ENCODE results near the gene HDGFL3. TPM values are rescaled to one million over a fixed set of nuclear protein-coding genes. Genes with fewer than 3 reads are reported as not detected.
"Not testable (repeated sequence)": the region's sequence is repeated elsewhere in the genome, so short reads cannot be mapped to it uniquely, and the experiment has no call there.

The HDGFL3 gene
- total RNA-seq, 1 donor from 2014 or later = 32.8 TPM

- intact Hi-C loops (cut with DNase I) = no loop called here
- ATAC-seq (no peak), DNase-seq (ENCODE audit: missing footprints) (no peak)
Observed at GRCh38 chr15:83110381-83110780, 97.2 kb downstream of the HDGFL3 start.

DNA sequence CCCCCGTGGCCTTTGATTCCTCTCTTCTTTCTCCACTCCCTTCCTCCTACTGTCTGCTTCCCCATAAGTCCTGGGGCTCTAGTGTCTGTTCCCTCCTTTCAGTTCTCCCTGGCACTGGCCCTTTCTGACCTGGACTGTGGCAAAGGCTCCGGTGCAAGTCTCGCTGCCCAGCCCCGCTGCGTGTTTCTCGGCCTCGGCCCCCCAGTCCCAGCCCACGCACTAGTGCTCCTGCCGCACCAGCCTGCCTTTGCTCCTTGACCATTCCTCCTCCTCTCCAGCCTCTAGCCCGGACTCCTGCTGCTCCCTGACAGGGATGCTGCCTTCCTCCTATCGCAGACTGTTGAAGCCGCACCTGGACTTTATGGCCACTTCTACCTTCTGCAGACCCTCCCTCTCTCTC lies 98.1 kb downstream of the HDGFL3 start:
- no peak for ATAC-seq
- intact Hi-C loops (cut with DNase I) = loop anchor here (5.0 kb wide), 2 partner anchors 42 to 97 kb away; partner anchors contain the start of genes BTBD1 and C15orf40
- DNase-seq (ENCODE audit: missing footprints) = no peak

DNA sequence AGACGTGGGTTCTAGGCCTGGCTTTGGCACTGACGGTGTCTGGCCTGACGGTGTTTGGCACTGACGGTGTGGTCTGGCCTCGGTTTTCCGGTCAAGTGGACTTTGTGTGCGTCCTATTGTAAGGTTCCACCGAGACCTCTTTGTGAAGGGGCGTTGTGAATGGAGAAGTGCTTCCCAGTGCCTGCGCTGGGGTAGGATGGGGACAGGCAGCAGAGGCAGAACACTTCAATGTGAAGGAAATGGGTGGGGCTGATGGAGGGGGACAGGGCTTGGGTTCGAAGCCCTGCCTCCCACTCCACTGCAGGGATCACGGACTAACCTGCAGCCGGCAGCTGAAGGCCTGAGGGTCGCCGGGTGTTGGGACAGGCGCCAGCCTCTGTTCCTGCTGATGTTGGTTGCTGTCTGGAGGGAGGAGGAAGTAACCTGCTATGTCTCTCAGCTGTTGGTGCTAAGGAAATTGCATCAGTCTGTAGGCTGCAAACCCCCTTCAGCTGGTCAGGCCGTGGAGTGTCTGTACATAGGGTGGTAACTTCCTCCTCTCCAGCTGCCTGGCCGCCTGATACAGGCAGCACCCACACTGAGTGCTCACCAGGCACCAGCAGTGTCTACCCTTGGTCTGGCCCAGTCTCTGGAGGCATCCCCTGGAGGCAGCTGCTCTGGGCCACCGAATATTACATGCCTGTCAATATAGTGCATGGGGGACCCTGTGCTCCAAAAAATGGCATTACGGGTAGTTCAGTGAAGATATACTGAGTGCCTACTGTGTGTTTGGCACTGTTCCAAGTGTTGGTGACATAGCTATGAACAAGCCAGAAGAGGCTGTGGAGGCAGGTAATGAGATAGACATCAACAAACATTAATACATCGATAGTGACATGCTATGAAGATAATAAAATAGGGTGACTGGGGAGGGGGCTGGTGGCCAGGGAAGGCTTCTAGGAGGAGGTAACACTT lies 99.1 kb downstream of the HDGFL3 start:
- peak; percentile 86 for DNase-seq (ENCODE audit: missing footprints)
- peak; percentile 85 for ATAC-seq
- intact Hi-C loops (cut with DNase I) = loop anchor here (5.0 kb wide), 2 partner anchors 41 to 96 kb away; partner anchors contain the start of genes BTBD1 and C15orf40

- intact Hi-C loops (cut with DNase I) = loop anchor here (5.0 kb wide), 2 partner anchors 41 to 96 kb away; partner anchors contain the start of genes BTBD1 and C15orf40
- DNase-seq (ENCODE audit: missing footprints) (no peak), ATAC-seq (no peak)
Observed at GRCh38 chr15:83107841-83108181, 99.8 kb downstream of the HDGFL3 start.

GRCh38 chr15:83106994-83107840 lies 100.4 kb downstream of the HDGFL3 start, which contains the start of gene TM6SF1:
Gene TM6SF1, plus strand, starts transcription at chr15:83107645. Its CDS starts 36 bp downstream, at chr15:83107681.
- ATAC-seq = peak; percentile 23
- DNase-seq (ENCODE audit: missing footprints) = peak; percentile 78
- intact Hi-C loops (cut with DNase I) = loop anchor here (5.0 kb wide), 2 partner anchors 40 to 95 kb away; partner anchors contain the start of genes BTBD1 and C15orf40

DNA sequence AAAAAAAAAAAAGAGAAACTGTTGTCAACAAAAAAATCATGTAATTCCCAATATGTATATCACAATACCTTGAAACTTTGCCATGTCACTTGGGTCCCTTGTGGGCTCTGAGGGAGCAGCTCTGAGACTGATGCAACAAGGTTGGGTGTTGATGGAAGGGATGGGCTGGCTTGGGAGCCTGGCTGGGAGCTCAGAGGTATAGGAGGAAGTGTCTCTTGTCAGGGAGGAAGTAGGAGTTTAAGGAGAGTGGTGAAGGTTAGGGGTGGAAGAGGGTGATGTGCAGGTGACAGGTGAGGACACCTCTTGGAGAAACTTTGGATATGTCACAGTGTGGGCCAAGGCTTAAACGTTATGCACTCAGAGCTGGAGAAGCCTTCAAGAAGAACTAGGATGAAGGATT lies 102.2 kb downstream of the HDGFL3 start:
- ATAC-seq (no peak), DNase-seq (ENCODE audit: missing footprints) (no peak)
- intact Hi-C loops (cut with DNase I) = loop anchor here (5.0 kb wide), 2 partner anchors 38 to 93 kb away; partner anchors contain the start of genes BTBD1 and C15orf40

GRCh38 chr15:83104141-83104540 lies 103.5 kb downstream of the HDGFL3 start:
- intact Hi-C loops (cut with DNase I) = no loop called here
- ATAC-seq (no peak), DNase-seq (ENCODE audit: missing footprints) (no peak)

GRCh38 chr15:83102346-83102745 lies 105.3 kb downstream of the HDGFL3 start:
- no peak for DNase-seq (ENCODE audit: missing footprints)
- no peak for ATAC-seq
- intact Hi-C loops (cut with DNase I) = no loop called here

GRCh38 chr15:83100097-83100646 lies 107.5 kb downstream of the HDGFL3 start:
- DNase-seq (ENCODE audit: missing footprints) = no peak
- peak; percentile 63 for ATAC-seq
- intact Hi-C loops (cut with DNase I) = no loop called here

DNA sequence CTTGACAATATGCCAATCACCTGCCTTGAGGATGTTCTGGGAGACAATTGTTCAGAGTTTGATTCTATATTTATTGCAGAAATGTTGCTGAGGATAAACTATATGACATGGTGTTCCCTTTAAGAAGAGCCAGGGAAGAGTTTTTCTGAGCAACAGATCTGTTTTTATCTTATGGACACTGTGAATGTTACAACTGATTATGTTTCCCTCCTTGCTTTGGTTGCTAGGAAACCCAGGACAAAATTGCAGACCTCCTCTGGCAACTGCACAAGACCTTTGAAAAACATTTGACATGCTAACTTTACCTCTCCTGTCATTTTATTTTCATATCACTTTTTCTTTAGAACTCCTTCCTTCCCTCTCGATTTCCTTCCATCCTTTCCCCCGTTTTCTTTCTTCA lies 108.3 kb downstream of the HDGFL3 start:
- no peak for DNase-seq (ENCODE audit: missing footprints)
- ATAC-seq = peak; percentile 30
- intact Hi-C loops (cut with DNase I) = no loop called here

GRCh38 chr15:83098079-83098478 lies 109.5 kb downstream of the HDGFL3 start:
- DNase-seq (ENCODE audit: missing footprints) (no peak), ATAC-seq (no peak)
- intact Hi-C loops (cut with DNase I) = no loop called here

GRCh38 chr15:83094583-83094982 lies 113.0 kb downstream of the HDGFL3 start:
- DNase-seq (ENCODE audit: missing footprints) (no peak), ATAC-seq (no peak)
- intact Hi-C loops (cut with DNase I) = no loop called here

- ATAC-seq (peak; percentile 52), DNase-seq (ENCODE audit: missing footprints) (peak; percentile 75)
- intact Hi-C loops (cut with DNase I) = no loop called here
Observed at GRCh38 chr15:83092309-83092976, 115.2 kb downstream of the HDGFL3 start.

DNA sequence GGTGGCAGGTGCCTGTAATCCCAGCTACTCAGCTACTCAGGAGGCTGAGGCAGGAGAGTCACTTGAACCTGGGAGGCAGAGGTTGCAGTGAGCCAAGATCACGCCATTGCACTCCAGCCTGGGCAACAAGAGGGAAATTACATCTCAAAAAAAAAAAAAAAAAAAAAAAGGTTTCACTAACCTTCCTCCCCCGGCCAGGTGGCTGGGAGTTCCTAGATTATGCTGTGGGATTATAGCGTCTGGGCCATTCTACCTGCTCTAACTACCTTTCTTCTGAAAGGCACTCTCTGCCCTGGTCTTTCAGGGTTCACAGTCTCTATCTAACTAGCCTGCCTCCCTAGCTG lies 115.7 kb downstream of the HDGFL3 start:
- DNase-seq (ENCODE audit: missing footprints); ATAC-seq; intact Hi-C loops (cut with DNase I): not testable (repeated sequence)

- DNase-seq (ENCODE audit: missing footprints) = no peak
- no peak for ATAC-seq
- intact Hi-C loops (cut with DNase I) = no loop called here
Observed at GRCh38 chr15:83090465-83090864, 117.2 kb downstream of the HDGFL3 start.

GRCh38 chr15:83088876-83089275 lies 118.7 kb downstream of the HDGFL3 start:
- ATAC-seq (no peak), DNase-seq (ENCODE audit: missing footprints) (no peak)
- intact Hi-C loops (cut with DNase I) = no loop called here

- ATAC-seq = no peak
- intact Hi-C loops (cut with DNase I) = no loop called here
- no peak for DNase-seq (ENCODE audit: missing footprints)
Observed at GRCh38 chr15:83087576-83087975, 120.0 kb downstream of the HDGFL3 start.

DNA sequence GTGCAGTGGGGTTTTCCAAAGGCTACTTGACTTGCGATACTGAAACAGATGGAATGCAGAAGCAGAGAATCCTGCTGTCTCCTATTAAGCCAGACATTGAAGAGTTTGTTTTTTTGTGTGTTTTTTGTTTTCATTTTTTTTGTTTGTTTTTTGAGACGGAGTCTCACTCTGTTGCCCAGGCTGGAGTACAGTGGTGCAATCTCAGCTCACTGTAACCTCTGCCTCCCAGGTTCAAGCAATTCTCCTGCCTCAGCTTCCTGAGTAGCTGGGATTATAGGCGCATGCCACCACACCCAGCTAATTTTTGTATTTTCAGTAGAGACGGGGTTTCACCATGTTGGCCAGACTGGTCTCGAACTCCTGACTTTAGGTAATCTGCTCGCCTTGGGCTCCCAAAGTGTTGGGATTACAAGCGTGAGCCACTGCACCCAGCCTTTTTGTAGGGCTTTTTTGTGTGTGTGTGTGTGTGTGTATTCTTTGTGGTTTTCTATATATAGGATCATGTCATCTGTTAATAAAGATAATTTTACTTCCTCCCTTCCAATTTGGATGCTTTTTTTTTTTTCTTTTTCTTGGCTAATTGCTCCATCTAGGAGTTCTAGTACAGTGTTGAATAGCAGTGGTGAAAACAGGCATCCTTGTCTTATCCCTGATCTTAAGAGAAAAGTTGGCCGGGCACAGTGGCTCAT lies 121.6 kb downstream of the HDGFL3 start:
- ATAC-seq; DNase-seq (ENCODE audit: missing footprints); intact Hi-C loops (cut with DNase I): not testable (repeated sequence)

Measured in Right ventricle myocardium inferior (tissue), 1 donor.